Fibroblast of the aortic adventitia (primary cell): Measurements from ENCODE around the gene UCK1. TPM values are rescaled to one million over a fixed set of nuclear protein-coding genes. Genes with fewer than 3 reads are reported as not detected.
"Not testable (repeated sequence)": the region's sequence is repeated elsewhere in the genome, so short reads cannot be mapped to it uniquely, and the experiment has no call there.

ENCODE experiments used
- DNase-seq: peaks from one replicate; pipeline ENCODE4 v3.0.0-alpha.2; 2010; ENCODE audit warnings: low read depth
- H3K4me3 ChIP-seq: 2 replicates; pipeline ENCODE4 v1.5.1; 2011; ENCODE audit warnings: low read depth, mild to moderate bottlenecking, control low read depth, low read length, moderate library complexity
- CTCF ChIP-seq: IDR thresholded peaks from 2 replicates; pipeline ENCODE4 v1.5.1; 2011; ENCODE audit warnings: mild to moderate bottlenecking, low read length, control low read depth, inconsistent platforms; ENCODE audit not compliant: insufficient read depth
- total RNA-seq: library from RNA; depleted of rRNA; stranded (reverse); fragments of >200 nt; gene quantifications from 2 replicates; pipeline ENCODE4 v1.2.3, GENCODE V29; 2012; ENCODE audit warnings: low replicate concordance

Gene UCK1
- total RNA-seq, 1 donor, result 18.5 TPM

- DNase-seq, result no peak
- no peak overlapping the region for H3K4me3 ChIP-seq
- TF ChIP-seq CTCF, result no peak
Measured at GRCh38 chr9:131559421-131560000, 28.4 kb upstream of the UCK1 start.

- no peak for DNase-seq
Measured at GRCh38 chr9:131557855-131558548, 26.9 kb upstream of the UCK1 start.

GRCh38 chr9:131555841-131556673 lies 25.0 kb upstream of the UCK1 start:
- TF ChIP-seq CTCF, result no peak
- DNase-seq, result no peak

More at GRCh38 chr9:131557855-131558548, 26.9 kb upstream of the UCK1 start:
- no peak overlapping the region for H3K4me3 ChIP-seq
- no peak for TF ChIP-seq CTCF

GRCh38 chr9:131554843-131555351 lies 23.8 kb upstream of the UCK1 start:
- H3K4me3 ChIP-seq, result no peak overlapping the region
- TF ChIP-seq CTCF, result no peak
- no peak for DNase-seq

More at GRCh38 chr9:131555841-131556673, 25.0 kb upstream of the UCK1 start:
- no peak overlapping the region for H3K4me3 ChIP-seq

GRCh38 chr9:131554087-131554842 lies 23.2 kb upstream of the UCK1 start:
- DNase-seq, result no peak
- TF ChIP-seq CTCF, result no peak
- no peak overlapping the region for H3K4me3 ChIP-seq

GRCh38 chr9:131552030-131552429 lies 21.0 kb upstream of the UCK1 start:
- DNase-seq, result no peak
- no peak overlapping the region for H3K4me3 ChIP-seq
- TF ChIP-seq CTCF, result no peak

GRCh38 chr9:131550465-131550864 lies 19.4 kb upstream of the UCK1 start:
- not testable (repeated sequence) for DNase-seq

GRCh38 chr9:131549186-131549585 lies 18.1 kb upstream of the UCK1 start:
- H3K4me3 ChIP-seq, DNase-seq: not testable (repeated sequence)

More at GRCh38 chr9:131550465-131550864, 19.4 kb upstream of the UCK1 start:
- not testable (repeated sequence) for H3K4me3 ChIP-seq
